Endometrium (tissue), 2 donors: Measurements from ENCODE around the gene CLK3.

Experiments
- FAIRE-seq: peaks from 2 replicates; lab custom pipeline; 2012; peaks lifted over from hg19 to GRCh38; lab: Jason Lieb, UNC
- donor health status: control.
- donor health status: control.

The CLK3 gene

GRCh38 chr15:74603026-74603788 lies 12.4 kb upstream of the CLK3 start:
- FAIRE-seq = no peak

GRCh38 chr15:74603789-74604705 lies 11.6 kb upstream of the CLK3 start:
- FAIRE-seq = no peak

GRCh38 chr15:74604983-74605794 lies 10.4 kb upstream of the CLK3 start:
- FAIRE-seq = no peak

- FAIRE-seq = no peak
Observed at GRCh38 chr15:74605795-74606150, 9.9 kb upstream of the CLK3 start.

GRCh38 chr15:74608786-74609185 lies 6.8 kb upstream of the CLK3 start:
- FAIRE-seq = no peak

GRCh38 chr15:74609938-74610301 lies 5.7 kb upstream of the CLK3 start:
- FAIRE-seq = no peak

- no peak for FAIRE-seq
Observed at GRCh38 chr15:74610302-74610951, 5.2 kb upstream of the CLK3 start.

GRCh38 chr15:74611341-74611740 lies 4.3 kb upstream of the CLK3 start:
- no peak for FAIRE-seq

GRCh38 chr15:74611834-74612233 lies 3.8 kb upstream of the CLK3 start:
- no peak for FAIRE-seq

GRCh38 chr15:74612677-74613076 lies 3.0 kb upstream of the CLK3 start:
- FAIRE-seq = no peak

- FAIRE-seq = no peak
Observed at GRCh38 chr15:74613089-74613952, 2.3 kb upstream of the CLK3 start.

- no peak for FAIRE-seq
Observed at GRCh38 chr15:74613953-74614743, 1.5 kb upstream of the CLK3 start.

GRCh38 chr15:74614744-74615507 lies 710 bp upstream of the CLK3 start:
- no peak for FAIRE-seq

- FAIRE-seq = no peak
Observed at GRCh38 chr15:74616366-74616939, 817 bp downstream of the CLK3 start.

- no peak for FAIRE-seq
Observed at GRCh38 chr15:74616996-74617395, 1.4 kb downstream of the CLK3 start.

- FAIRE-seq = no peak
Observed at GRCh38 chr15:74618841-74619596, 3.4 kb downstream of the CLK3 start.

- no peak for FAIRE-seq
Observed at GRCh38 chr15:74619916-74620635, 4.4 kb downstream of the CLK3 start.
